ENCODE data around the gene FAM32A. TPM values are rescaled to one million over a fixed set of nuclear protein-coding genes. Genes with fewer than 3 reads are reported as not detected.

FAM32A gene
- total RNA-seq, 2 donors from 2014 or later, result 29.6 to 44.5 TPM

- intact Hi-C loops (cut with DNase I), result no loop called here
- no peak for DNase-seq
- TF ChIP-seq CTCF (IDR thresholded peaks at IDR 0.05) (no peak), POLR2A (IDR thresholded peaks at IDR 0.05) (no peak)
- no peak for ATAC-seq
- H3K36me3 ChIP-seq (replicated peaks in 1 of 2; ENCODE audit: insufficient read depth in 1 of 2, low read depth in 2 of 2), result peaks cover 0 to 3% of the 10 kb centered on the region in 2 donors
- H3K4me1 ChIP-seq, result peaks cover 9% of the 10 kb centered on the region
- no peak overlapping the region for H3K4me3 ChIP-seq
- H3K27ac ChIP-seq, result no peak overlapping the region
- no peaks in the 10 kb centered on the region for H3K9me3 ChIP-seq
- H3K27me3 ChIP-seq, result no peaks in the 10 kb centered on the region
- 92 to 94% methylated on average over 14 to 19 of the region's 19 CpGs for WGBS, 2 donors
These were observed 18.2 kb downstream of the FAM32A start for GRCh38 chr19:16203256-16204004.

- no peak overlapping the region for H3K27ac ChIP-seq
- intact Hi-C loops (cut with DNase I), result no loop called here
- no peaks in the 10 kb centered on the region for H3K27me3 ChIP-seq
- H3K4me1 ChIP-seq, result peaks cover 4% of the 10 kb centered on the region
- WGBS, 2 donors, result 87 to 93% methylated on average over 4 to 5 of the region's 5 CpGs
- H3K9me3 ChIP-seq, result no peaks in the 10 kb centered on the region
- DNase-seq (no peak), ATAC-seq (no peak)
- H3K36me3 ChIP-seq (replicated peaks in 1 of 2; ENCODE audit: insufficient read depth in 1 of 2, low read depth in 2 of 2), result peaks cover 0 to 3% of the 10 kb centered on the region in 2 donors
- TF ChIP-seq CTCF (IDR thresholded peaks at IDR 0.05) (no peak), POLR2A (IDR thresholded peaks at IDR 0.05) (no peak)
- no peak overlapping the region for H3K4me3 ChIP-seq
These were observed 18.7 kb downstream of the FAM32A start for GRCh38 chr19:16204005-16204294.

- no peaks in the 10 kb centered on the region for H3K27me3 ChIP-seq
- no peak overlapping the region for H3K4me3 ChIP-seq
- intact Hi-C loops (cut with DNase I), result no loop called here
- no peak for TF ChIP-seq CTCF (IDR thresholded peaks at IDR 0.05)
- TF ChIP-seq POLR2A (IDR thresholded peaks at IDR 0.05), result no peak
- no peaks in the 10 kb centered on the region for H3K9me3 ChIP-seq
- ATAC-seq (no peak), DNase-seq (no peak)
- H3K4me1 ChIP-seq, result no peaks in the 10 kb centered on the region
- peaks cover 0 to 5% of the 10 kb centered on the region in 2 donors for H3K36me3 ChIP-seq (replicated peaks in 1 of 2; ENCODE audit: insufficient read depth in 1 of 2, low read depth in 2 of 2)
- H3K27ac ChIP-seq, result no peak overlapping the region
- WGBS, 2 donors, result 76 to 100% methylated on average over 1 to 11 of the region's 11 CpGs
These were observed 20.2 kb downstream of the FAM32A start for GRCh38 chr19:16205205-16206045.

- intact Hi-C loops (cut with DNase I), result no loop called here
- no peak overlapping the region for H3K4me3 ChIP-seq
- H3K36me3 ChIP-seq (replicated peaks in 1 of 2; ENCODE audit: insufficient read depth in 1 of 2, low read depth in 2 of 2), result peaks cover 0 to 5% of the 10 kb centered on the region in 2 donors
- no peak for TF ChIP-seq POLR2A (IDR thresholded peaks at IDR 0.05)
- TF ChIP-seq CTCF (IDR thresholded peaks at IDR 0.05), result no peak
- H3K4me1 ChIP-seq, result no peaks in the 10 kb centered on the region
- H3K9me3 ChIP-seq, result no peaks in the 10 kb centered on the region
- no peaks in the 10 kb centered on the region for H3K27me3 ChIP-seq
- DNase-seq, result no peak
- H3K27ac ChIP-seq, result no peak overlapping the region
- WGBS, 2 donors, result 92% methylated on average over 10 to 14 of the region's 14 CpGs
- no peak for ATAC-seq
These were observed 20.9 kb downstream of the FAM32A start for GRCh38 chr19:16206046-16206605.

Measured in body of pancreas (tissue), 4 donors.